Fibroblast of lung (primary cell): Measurements from ENCODE around the gene DPH7.

ENCODE experiments used
- EZH2 ChIP-seq: IDR thresholded peaks from 2 replicates; pipeline ENCODE4 v1.5.1; 2012; ENCODE audit warnings: low read length, control low read depth, mild to moderate bottlenecking; ENCODE audit errors: missing control alignments
- TF ChIP-seq, protein P1 (sequence below), 2 donors: IDR thresholded peaks in 1 of 2; conservative IDR thresholded peaks in 1 of 2; 1 replicate in 1 of 2; 2 replicates in 1 of 2; pipeline ENCODE4 v1.5.1; 2011 to 2012; ENCODE audit warnings: low read length in 2 of 2, control low read depth in 1 of 2, inconsistent platforms in 1 of 2, low read depth in 1 of 2, mild to moderate bottlenecking in 1 of 2

DNA sequence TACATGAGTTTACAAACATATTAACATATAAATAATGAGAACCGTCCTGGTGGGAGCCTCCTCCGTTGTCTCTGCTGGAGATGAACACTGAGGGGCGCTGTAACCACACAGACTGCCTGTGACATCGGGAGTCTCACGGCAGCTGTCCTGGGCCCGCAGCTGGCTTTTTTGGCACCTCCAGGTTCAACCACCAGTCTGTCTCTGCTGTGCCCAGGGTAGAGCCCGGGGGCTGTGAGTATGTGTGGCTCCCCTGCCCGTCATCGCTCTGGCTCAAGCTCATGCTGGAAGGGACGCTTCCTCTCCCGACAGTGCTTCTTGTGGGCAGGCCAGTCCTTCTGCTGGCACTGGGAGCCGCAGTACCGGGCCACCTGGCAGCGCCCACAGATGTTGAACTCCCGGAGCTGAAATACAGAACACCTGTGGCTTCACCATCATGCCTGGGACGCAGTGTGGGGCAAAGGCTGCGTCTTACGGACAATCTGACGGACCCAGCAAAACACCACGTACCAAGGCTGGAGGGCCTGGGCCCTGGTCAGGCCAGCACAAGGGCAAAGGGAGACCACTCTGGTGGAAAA is 3.6 kb upstream of the DPH7 start:
- TF ChIP-seq, protein P1, sequence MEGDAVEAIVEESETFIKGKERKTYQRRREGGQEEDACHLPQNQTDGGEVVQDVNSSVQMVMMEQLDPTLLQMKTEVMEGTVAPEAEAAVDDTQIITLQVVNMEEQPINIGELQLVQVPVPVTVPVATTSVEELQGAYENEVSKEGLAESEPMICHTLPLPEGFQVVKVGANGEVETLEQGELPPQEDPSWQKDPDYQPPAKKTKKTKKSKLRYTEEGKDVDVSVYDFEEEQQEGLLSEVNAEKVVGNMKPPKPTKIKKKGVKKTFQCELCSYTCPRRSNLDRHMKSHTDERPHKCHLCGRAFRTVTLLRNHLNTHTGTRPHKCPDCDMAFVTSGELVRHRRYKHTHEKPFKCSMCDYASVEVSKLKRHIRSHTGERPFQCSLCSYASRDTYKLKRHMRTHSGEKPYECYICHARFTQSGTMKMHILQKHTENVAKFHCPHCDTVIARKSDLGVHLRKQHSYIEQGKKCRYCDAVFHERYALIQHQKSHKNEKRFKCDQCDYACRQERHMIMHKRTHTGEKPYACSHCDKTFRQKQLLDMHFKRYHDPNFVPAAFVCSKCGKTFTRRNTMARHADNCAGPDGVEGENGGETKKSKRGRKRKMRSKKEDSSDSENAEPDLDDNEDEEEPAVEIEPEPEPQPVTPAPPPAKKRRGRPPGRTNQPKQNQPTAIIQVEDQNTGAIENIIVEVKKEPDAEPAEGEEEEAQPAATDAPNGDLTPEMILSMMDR (conservative IDR thresholded peaks at IDR 0.05 in 1 of 2, IDR thresholded peaks at IDR 0.05 in 1 of 2; ENCODE audit: low read depth in 1 of 2, low read length in 2 of 2), result peak; percentile 6 to 24
- TF ChIP-seq EZH2, result no peak
